Measurements from ENCODE around the gene GABRB3. TPM values are rescaled to one million over a fixed set of nuclear protein-coding genes. Genes with fewer than 3 reads are reported as not detected.

Gene GABRB3
- 15.4 TPM for polyA plus RNA-seq (2013, experiment 1 of 4)
- polyA plus RNA-seq (2013, experiment 2 of 4) = 14.4 TPM
- 14.3 TPM for polyA plus RNA-seq (2013, experiment 3 of 4)
- polyA plus RNA-seq (2013, experiment 4 of 4) = 11.8 TPM

DNA sequence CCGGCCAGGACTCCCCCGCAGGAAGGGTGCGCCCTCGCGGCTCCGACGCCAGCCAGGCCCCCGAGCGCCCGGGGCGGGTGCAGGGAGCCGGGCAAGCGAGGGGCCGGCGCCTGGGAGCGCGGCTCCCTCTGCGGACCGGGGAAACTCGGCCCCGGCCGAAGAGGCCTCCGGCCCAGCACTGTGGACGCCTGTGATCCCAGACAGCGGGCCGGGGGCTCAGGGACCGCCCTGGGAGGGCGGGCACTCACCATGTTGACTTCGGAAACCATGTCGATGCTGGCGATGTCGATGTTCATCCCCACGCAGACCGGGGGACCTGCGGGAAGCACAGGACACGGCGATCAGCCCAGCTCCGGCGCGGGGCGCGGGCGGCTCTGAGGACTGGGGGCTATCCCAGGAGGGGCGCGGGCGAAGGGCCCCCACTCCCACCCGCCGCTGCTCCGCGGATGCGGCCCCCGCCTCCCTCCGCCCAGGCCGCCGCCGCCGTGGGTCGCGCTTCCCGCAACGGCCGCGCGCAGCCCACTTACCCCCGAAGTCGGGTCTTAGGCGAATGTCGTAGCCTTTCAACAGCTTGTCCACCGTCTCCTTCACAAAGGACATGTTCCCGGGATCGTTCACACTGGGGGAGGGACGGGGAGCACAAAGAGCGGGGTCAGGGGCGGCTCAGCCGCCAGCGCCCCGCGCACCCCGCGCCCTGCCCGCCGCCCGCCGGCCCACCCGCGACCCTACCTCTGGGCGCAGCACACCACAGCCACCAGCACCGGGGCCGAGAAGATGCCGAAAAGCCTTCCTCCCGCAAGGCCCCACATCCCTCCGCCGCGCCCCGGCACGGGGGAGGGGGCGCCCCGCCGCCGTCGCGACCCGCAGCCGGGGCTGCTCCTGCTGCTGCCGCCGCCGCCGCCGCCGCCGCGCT is at the start of gene GABRB3:
Gene GABRB3 (minus strand): TSS at position 913 of the 913 bp plus-strand sequence.
- Histone ChIP-seq H3K27ac (ENCODE audit: insufficient read depth, low read depth, low read length, poor library complexity, severe bottlenecking) (no peak within 1 kb of the TSS), H3K9me3 (ENCODE audit: control insufficient read depth, low read length) (no peaks in the 10 kb centered on the region), H3K36me3 (ENCODE audit: control insufficient read depth, insufficient read depth, low read length) (no peaks in the 10 kb centered on the region), H3K27me3 (ENCODE audit: control insufficient read depth, insufficient read depth, low read length, poor library complexity, severe bottlenecking) (peaks cover 12% of the 10 kb centered on the region), H3K4me3 (ENCODE audit: insufficient read depth, low read depth, low read length) (peak within 1 kb of the TSS; percentile 68), H3K4me1 (ENCODE audit: control insufficient read depth, insufficient read depth, low read length) (peaks cover 10% of the 10 kb centered on the region)
- WGBS, 2 experiments = 0 to 1% methylated on average over 94 to 112 of the region's 112 CpGs

DNA sequence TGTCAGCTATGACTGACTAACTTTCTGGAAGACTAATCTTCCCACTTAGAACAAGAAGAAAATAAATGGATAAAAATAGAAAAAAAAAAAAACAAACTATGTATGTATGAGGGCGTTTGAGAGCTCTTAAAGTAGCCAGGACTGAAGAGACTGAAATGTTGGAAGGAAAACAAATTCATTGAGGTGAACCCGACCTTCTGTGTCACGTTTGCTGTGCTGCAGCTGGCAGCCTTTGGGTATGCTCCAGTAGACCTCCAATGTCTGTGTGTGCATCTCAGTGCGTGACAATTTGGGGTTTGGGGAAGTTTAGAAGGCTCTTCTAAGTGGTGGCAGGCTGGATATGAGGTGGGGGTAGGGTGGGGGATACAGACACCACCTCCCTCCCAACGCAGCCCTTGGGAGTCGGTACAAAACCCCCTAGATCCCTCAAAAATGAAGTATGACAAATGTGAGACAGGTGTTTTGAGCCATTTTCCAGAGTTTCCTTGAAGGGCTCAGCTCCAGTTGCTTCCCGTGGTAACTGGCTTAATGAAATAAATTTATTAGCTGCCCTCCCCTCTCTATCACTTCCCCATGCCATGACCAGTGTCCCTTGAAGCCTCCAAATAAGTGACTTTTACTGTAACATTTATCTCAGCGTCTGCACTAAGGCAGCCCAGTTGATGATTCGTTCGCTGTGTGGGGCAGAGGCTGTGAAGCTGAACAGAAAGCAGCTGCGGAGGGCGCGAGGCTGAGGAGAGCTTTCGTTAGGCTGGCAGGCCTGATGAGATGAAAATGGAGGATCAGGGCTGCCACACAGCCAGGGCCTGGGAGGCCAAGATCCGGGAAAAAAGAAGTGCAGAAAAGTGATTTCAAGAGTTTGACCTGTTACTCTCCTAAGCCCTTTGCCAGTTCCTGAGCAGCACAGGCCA is 34.9 kb upstream of the GABRB3 start:
- Histone ChIP-seq H3K9me3 (ENCODE audit: control insufficient read depth, low read length) (no peaks in the 10 kb centered on the region), H3K36me3 (ENCODE audit: control insufficient read depth, insufficient read depth, low read length) (peaks cover 5% of the 10 kb centered on the region), H3K4me3 (ENCODE audit: insufficient read depth, low read depth, low read length) (no peak overlapping the region), H3K27ac (ENCODE audit: insufficient read depth, low read depth, low read length, poor library complexity, severe bottlenecking) (no peak overlapping the region), H3K27me3 (ENCODE audit: control insufficient read depth, insufficient read depth, low read length, poor library complexity, severe bottlenecking) (no peaks in the 10 kb centered on the region), H3K4me1 (ENCODE audit: control insufficient read depth, insufficient read depth, low read length) (no peaks in the 10 kb centered on the region)
- WGBS, 2 experiments = 79 to 81% methylated on average over 15 of the region's 15 CpGs

DNA sequence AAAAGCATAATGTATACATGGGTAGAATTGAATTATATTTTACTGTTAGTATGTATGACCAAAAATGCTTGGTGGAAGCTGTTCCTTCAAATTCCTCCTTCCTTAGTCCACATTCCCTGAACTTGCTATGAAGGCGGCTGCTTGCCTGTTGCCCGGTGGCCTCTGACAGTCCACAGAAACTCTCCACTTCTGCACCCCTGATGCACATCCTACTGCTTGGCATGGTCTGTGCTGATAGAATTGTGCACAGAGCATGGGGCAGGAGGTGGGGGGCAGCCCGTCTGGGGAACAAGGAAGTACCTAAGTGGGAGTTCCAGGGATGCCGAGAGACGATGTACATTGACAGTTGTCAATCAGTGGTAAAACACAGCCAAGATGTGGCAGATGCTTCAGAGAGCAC is 33.7 kb upstream of the GABRB3 start:
- Histone ChIP-seq H3K27ac (ENCODE audit: insufficient read depth, low read depth, low read length, poor library complexity, severe bottlenecking) (no peak overlapping the region), H3K4me3 (ENCODE audit: insufficient read depth, low read depth, low read length) (no peak overlapping the region), H3K27me3 (ENCODE audit: control insufficient read depth, insufficient read depth, low read length, poor library complexity, severe bottlenecking) (no peaks in the 10 kb centered on the region), H3K36me3 (ENCODE audit: control insufficient read depth, insufficient read depth, low read length) (peaks cover 5% of the 10 kb centered on the region), H3K4me1 (ENCODE audit: control insufficient read depth, insufficient read depth, low read length) (no peaks in the 10 kb centered on the region), H3K9me3 (ENCODE audit: control insufficient read depth, low read length) (no peaks in the 10 kb centered on the region)
- 91 to 93% methylated on average over 5 of the region's 5 CpGs for WGBS, 2 experiments

DNA sequence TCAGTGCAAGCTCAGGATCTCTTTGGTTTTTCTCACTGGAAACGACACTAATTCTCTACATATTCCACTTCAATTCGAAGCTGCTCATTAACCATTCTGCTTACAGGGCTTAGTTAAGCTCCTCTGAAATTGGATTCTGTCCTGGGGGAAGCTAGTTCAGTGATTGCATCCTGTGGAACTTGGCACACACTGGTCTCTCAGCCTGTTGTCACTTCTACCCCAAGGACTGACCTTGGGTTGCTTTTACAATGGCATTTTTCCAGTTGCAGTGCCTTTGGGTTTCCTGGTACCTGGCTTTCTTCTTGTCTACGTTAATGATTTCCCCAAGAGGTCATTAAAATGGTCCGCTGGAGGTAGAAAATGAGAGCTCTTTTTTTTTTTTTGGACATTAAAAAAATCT is 33.3 kb upstream of the GABRB3 start:
- no peak overlapping the region for H3K4me3 ChIP-seq (ENCODE audit: insufficient read depth, low read depth, low read length)
- H3K27ac ChIP-seq (ENCODE audit: insufficient read depth, low read depth, low read length, poor library complexity, severe bottlenecking) = no peak overlapping the region
- H3K36me3 ChIP-seq (ENCODE audit: control insufficient read depth, insufficient read depth, low read length) = peaks cover 5% of the 10 kb centered on the region
- no peaks in the 10 kb centered on the region for H3K9me3 ChIP-seq (ENCODE audit: control insufficient read depth, low read length)
- WGBS, 2 experiments = 85 to 96% methylated on average over 4 of the region's 4 CpGs
- no peaks in the 10 kb centered on the region for H3K4me1 ChIP-seq (ENCODE audit: control insufficient read depth, insufficient read depth, low read length)
- no peaks in the 10 kb centered on the region for H3K27me3 ChIP-seq (ENCODE audit: control insufficient read depth, insufficient read depth, low read length, poor library complexity, severe bottlenecking)

DNA sequence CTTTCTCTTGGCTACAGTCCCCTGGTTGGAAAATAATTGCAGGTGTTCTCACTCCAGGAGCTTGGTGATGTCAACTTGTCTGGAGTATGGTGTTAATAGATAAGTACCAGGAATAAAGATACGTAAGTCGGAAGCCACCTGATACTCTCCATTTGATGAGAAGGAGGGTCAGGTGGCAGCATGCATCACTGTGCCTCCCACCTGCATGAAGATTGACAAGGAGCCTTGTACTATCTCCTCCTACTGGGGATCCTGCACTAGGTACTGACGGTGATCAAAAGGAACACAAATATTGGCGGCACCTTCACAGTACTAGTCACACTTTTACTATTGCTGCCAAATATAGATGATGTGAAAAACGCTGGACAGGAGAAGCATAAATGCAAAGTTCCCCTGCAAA is 32.6 kb upstream of the GABRB3 start:
- Histone ChIP-seq H3K27ac (ENCODE audit: insufficient read depth, low read depth, low read length, poor library complexity, severe bottlenecking) (no peak overlapping the region), H3K36me3 (ENCODE audit: control insufficient read depth, insufficient read depth, low read length) (peaks cover 5% of the 10 kb centered on the region), H3K4me1 (ENCODE audit: control insufficient read depth, insufficient read depth, low read length) (no peaks in the 10 kb centered on the region), H3K27me3 (ENCODE audit: control insufficient read depth, insufficient read depth, low read length, poor library complexity, severe bottlenecking) (no peaks in the 10 kb centered on the region), H3K9me3 (ENCODE audit: control insufficient read depth, low read length) (no peaks in the 10 kb centered on the region), H3K4me3 (ENCODE audit: insufficient read depth, low read depth, low read length) (no peak overlapping the region)
- 96 to 97% methylated on average over 5 of the region's 5 CpGs for WGBS, 2 experiments

DNA sequence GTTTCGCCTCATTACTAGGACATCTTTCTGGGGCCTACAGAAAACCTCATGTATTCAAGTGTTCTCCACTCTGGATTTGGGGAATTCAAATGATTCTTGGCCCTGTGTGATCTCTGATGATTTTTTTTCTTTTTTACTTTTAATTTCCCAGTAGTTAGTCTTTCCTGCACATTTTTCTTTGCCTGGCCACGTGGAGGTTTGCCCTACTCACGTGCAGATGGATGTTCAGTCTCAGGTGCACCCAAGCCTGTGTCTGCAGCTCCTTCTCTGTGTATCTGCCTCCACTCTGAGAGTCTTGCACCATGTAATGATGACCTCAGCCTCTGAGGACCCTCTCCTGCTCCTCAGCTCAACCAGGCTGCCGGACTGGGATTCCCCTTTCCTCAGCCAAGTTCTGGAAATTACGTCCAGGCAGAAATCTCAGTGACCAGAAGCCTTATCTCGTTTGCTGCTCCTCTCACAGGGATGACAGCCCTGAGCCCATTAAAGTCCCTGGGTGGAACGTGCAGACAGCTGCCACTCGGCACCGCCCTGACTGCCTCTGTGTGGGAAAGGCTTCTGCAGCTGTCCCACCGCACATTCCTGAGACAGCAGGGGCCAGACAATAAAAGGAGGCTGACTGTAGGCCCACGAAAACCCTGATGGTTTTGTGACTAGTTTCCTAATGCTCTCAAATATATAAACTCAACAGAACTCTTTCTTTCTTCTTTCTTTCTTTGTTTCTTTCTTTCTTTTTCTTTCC is 31.4 kb upstream of the GABRB3 start:
- WGBS, 2 experiments = 70 to 71% methylated on average over 11 of the region's 11 CpGs
- H3K9me3 ChIP-seq (ENCODE audit: control insufficient read depth, low read length) = no peaks in the 10 kb centered on the region
- H3K27me3 ChIP-seq (ENCODE audit: control insufficient read depth, insufficient read depth, low read length, poor library complexity, severe bottlenecking) = no peaks in the 10 kb centered on the region
- no peaks in the 10 kb centered on the region for H3K4me1 ChIP-seq (ENCODE audit: control insufficient read depth, insufficient read depth, low read length)
- H3K36me3 ChIP-seq (ENCODE audit: control insufficient read depth, insufficient read depth, low read length) = peaks cover 5% of the 10 kb centered on the region
- H3K27ac ChIP-seq (ENCODE audit: insufficient read depth, low read depth, low read length, poor library complexity, severe bottlenecking) = no peak overlapping the region
- H3K4me3 ChIP-seq (ENCODE audit: insufficient read depth, low read depth, low read length) = no peak overlapping the region

DNA sequence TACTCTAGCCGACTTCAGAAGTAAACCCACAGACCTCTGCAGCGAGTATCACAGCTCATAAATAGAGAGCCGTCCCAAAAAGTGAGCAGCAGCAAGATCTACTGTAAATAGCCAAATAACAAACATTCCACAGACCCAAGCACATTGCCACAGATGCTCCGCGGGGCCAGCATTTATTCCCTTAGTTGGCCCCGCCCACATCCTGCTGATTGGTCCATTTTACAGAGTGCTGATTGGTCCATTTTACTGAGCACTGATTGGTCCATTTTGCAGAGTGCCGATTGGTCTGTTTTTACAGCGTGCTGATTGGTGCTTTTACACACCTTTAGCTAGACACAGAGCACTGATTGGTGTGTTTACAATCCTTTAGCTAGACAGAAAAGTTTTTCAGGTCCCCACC is 17.3 kb upstream of the GABRB3 start:
- Histone ChIP-seq H3K27ac (ENCODE audit: insufficient read depth, low read depth, low read length, poor library complexity, severe bottlenecking) (no peak overlapping the region), H3K4me3 (ENCODE audit: insufficient read depth, low read depth, low read length) (no peak overlapping the region), H3K36me3 (ENCODE audit: control insufficient read depth, insufficient read depth, low read length) (no peaks in the 10 kb centered on the region), H3K9me3 (ENCODE audit: control insufficient read depth, low read length) (no peaks in the 10 kb centered on the region), H3K4me1 (ENCODE audit: control insufficient read depth, insufficient read depth, low read length) (no peaks in the 10 kb centered on the region), H3K27me3 (ENCODE audit: control insufficient read depth, insufficient read depth, low read length, poor library complexity, severe bottlenecking) (no peaks in the 10 kb centered on the region)
- WGBS, 2 experiments = 89 to 95% methylated on average over 8 of the region's 8 CpGs

DNA sequence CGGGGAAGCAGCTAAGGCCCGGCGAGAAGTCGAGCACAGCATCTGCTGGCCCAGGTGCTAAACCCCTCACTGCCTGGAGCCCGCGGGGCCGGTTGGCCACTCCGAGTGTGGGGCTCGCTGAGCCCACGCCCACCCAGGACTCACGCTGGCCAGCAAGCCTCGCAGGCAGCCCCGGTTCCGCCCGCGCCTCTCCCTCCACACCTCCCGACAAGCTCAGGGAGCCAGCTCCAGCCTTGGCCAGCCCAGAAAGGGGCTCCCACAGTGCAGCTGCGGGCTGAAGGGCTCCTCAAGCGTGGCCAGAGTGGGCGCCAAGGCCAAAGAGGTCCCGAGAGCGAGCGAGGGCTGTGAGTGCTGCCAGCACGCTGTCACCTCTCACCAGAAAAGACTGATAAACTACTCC is 8.9 kb upstream of the GABRB3 start:
- Histone ChIP-seq H3K9me3 (ENCODE audit: control insufficient read depth, low read length) (no peaks in the 10 kb centered on the region), H3K27ac (ENCODE audit: insufficient read depth, low read depth, low read length, poor library complexity, severe bottlenecking) (no peak overlapping the region), H3K36me3 (ENCODE audit: control insufficient read depth, insufficient read depth, low read length) (no peaks in the 10 kb centered on the region), H3K4me3 (ENCODE audit: insufficient read depth, low read depth, low read length) (no peak overlapping the region), H3K27me3 (ENCODE audit: control insufficient read depth, insufficient read depth, low read length, poor library complexity, severe bottlenecking) (no peaks in the 10 kb centered on the region), H3K4me1 (ENCODE audit: control insufficient read depth, insufficient read depth, low read length) (no peaks in the 10 kb centered on the region)
- WGBS, 2 experiments = 80 to 81% methylated on average over 24 of the region's 24 CpGs

DNA sequence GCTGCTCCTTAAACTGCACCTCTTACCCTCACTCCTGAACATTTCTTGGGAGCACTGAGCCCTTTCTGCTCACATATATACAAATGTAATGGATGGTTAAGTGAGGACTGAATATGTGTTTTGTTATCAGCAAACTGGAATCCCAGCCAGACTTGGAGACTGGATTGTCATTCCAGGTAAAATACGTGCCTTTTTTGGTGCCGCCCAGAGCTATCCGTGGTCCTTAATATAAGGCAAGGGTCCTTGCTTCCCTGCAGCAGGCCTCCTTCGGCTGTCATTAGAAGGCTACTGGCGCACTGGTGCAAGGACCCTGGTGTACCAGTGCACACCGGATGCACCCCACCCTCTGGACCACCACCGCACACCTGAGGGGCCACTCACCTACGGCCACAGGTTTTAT is 1.1 kb upstream of the GABRB3 start:
- Histone ChIP-seq H3K27ac (ENCODE audit: insufficient read depth, low read depth, low read length, poor library complexity, severe bottlenecking) (no peak overlapping the region), H3K9me3 (ENCODE audit: control insufficient read depth, low read length) (no peaks in the 10 kb centered on the region), H3K27me3 (ENCODE audit: control insufficient read depth, insufficient read depth, low read length, poor library complexity, severe bottlenecking) (peaks cover 12% of the 10 kb centered on the region), H3K4me3 (ENCODE audit: insufficient read depth, low read depth, low read length) (no peak overlapping the region), H3K36me3 (ENCODE audit: control insufficient read depth, insufficient read depth, low read length) (no peaks in the 10 kb centered on the region), H3K4me1 (ENCODE audit: control insufficient read depth, insufficient read depth, low read length) (peaks cover 5% of the 10 kb centered on the region)
- 25% methylated on average over 8 of the region's 8 CpGs for WGBS, 2 experiments
